ENCODE data around the gene BCAP31. TPM values are rescaled to one million over a fixed set of nuclear protein-coding genes. Genes with fewer than 3 reads are reported as not detected.

The BCAP31 gene
- total RNA-seq, 1 donor from 2014 or later: 83.0 TPM

GRCh38 chrX:153768311-153769157, 44.3 kb upstream of the BCAP31 start:
- no peak overlapping the region for H3K9ac ChIP-seq (ENCODE audit: low read depth in 1 of 3, low read length in 3 of 3)
- no peaks in the 10 kb centered on the region for H3K36me3 ChIP-seq (ENCODE audit: control insufficient read depth in 3 of 3, insufficient read depth in 3 of 3, low read length in 3 of 3)
- H3K9me3 ChIP-seq (ENCODE audit: control insufficient read depth in 3 of 3, low read length in 3 of 3): no peaks in the 10 kb centered on the region

GRCh38 chrX:153767674-153768055, 43.5 kb upstream of the BCAP31 start:
- Histone ChIP-seq H3K27ac (ENCODE audit: low read depth, low read length) (no peak overlapping the region), H3K9ac (ENCODE audit: low read depth in 1 of 3, low read length in 3 of 3) (no peak overlapping the region)

More at GRCh38 chrX:153768311-153769157, 44.3 kb upstream of the BCAP31 start:
- Histone ChIP-seq H3K27me3 (ENCODE audit: control insufficient read depth in 3 of 3, insufficient read depth in 3 of 3, low read length in 3 of 3) (peaks cover 0 to 4% (median 0%) of the 10 kb centered on the region in 3 donors), H3K4me1 (ENCODE audit: control insufficient read depth in 3 of 3, insufficient read depth in 3 of 3, low read length in 3 of 3) (peaks cover 9 to 23% (median 16%) of the 10 kb centered on the region in 3 donors), H3K4me3 (ENCODE audit: low read length in 3 of 3) (no peak overlapping the region), H3K27ac (ENCODE audit: low read depth, low read length) (no peak overlapping the region)

GRCh38 chrX:153766871-153767673, 42.9 kb upstream of the BCAP31 start:
- H3K9me3 ChIP-seq (ENCODE audit: control insufficient read depth in 3 of 3, low read length in 3 of 3): no peaks in the 10 kb centered on the region
- H3K27ac ChIP-seq (ENCODE audit: low read depth, low read length): peak overlapping the region; percentile 13
- no peak overlapping the region for H3K9ac ChIP-seq (ENCODE audit: low read depth in 1 of 3, low read length in 3 of 3)
- peaks cover 0 to 4% (median 0%) of the 10 kb centered on the region in 3 donors for H3K27me3 ChIP-seq (ENCODE audit: control insufficient read depth in 3 of 3, insufficient read depth in 3 of 3, low read length in 3 of 3)
- H3K36me3 ChIP-seq (ENCODE audit: control insufficient read depth in 3 of 3, insufficient read depth in 3 of 3, low read length in 3 of 3): no peaks in the 10 kb centered on the region
- no peak overlapping the region for H3K4me3 ChIP-seq (ENCODE audit: low read length in 3 of 3)
- H3K4me1 ChIP-seq (ENCODE audit: control insufficient read depth in 3 of 3, insufficient read depth in 3 of 3, low read length in 3 of 3): peaks cover 9 to 23% (median 16%) of the 10 kb centered on the region in 3 donors

More at GRCh38 chrX:153767674-153768055, 43.5 kb upstream of the BCAP31 start:
- H3K27me3 ChIP-seq (ENCODE audit: control insufficient read depth in 3 of 3, insufficient read depth in 3 of 3, low read length in 3 of 3): peaks cover 0 to 4% (median 0%) of the 10 kb centered on the region in 3 donors
- H3K9me3 ChIP-seq (ENCODE audit: control insufficient read depth in 3 of 3, low read length in 3 of 3): no peaks in the 10 kb centered on the region
- H3K36me3 ChIP-seq (ENCODE audit: control insufficient read depth in 3 of 3, insufficient read depth in 3 of 3, low read length in 3 of 3): no peaks in the 10 kb centered on the region
- no peak overlapping the region for H3K4me3 ChIP-seq (ENCODE audit: low read length in 3 of 3)
- H3K4me1 ChIP-seq (ENCODE audit: control insufficient read depth in 3 of 3, insufficient read depth in 3 of 3, low read length in 3 of 3): peaks cover 9 to 23% (median 16%) of the 10 kb centered on the region in 3 donors

- Histone ChIP-seq H3K36me3 (ENCODE audit: control insufficient read depth in 3 of 3, insufficient read depth in 3 of 3, low read length in 3 of 3) (no peaks in the 10 kb centered on the region), H3K9me3 (ENCODE audit: control insufficient read depth in 3 of 3, low read length in 3 of 3) (no peaks in the 10 kb centered on the region), H3K27ac (ENCODE audit: low read depth, low read length) (peak overlapping the region; percentile 13), H3K4me3 (ENCODE audit: low read length in 3 of 3) (no peak overlapping the region), H3K27me3 (ENCODE audit: control insufficient read depth in 3 of 3, insufficient read depth in 3 of 3, low read length in 3 of 3) (peaks cover 0 to 4% (median 0%) of the 10 kb centered on the region in 3 donors), H3K4me1 (ENCODE audit: control insufficient read depth in 3 of 3, insufficient read depth in 3 of 3, low read length in 3 of 3) (peaks cover 9 to 23% (median 16%) of the 10 kb centered on the region in 3 donors), H3K9ac (ENCODE audit: low read depth in 1 of 3, low read length in 3 of 3) (no peak overlapping the region)
These were observed 42.1 kb upstream of the BCAP31 start for GRCh38 chrX:153766098-153766817.

GRCh38 chrX:153765138-153766079, 41.2 kb upstream of the BCAP31 start:
- H3K36me3 ChIP-seq (ENCODE audit: control insufficient read depth in 3 of 3, insufficient read depth in 3 of 3, low read length in 3 of 3): no peaks in the 10 kb centered on the region
- peaks cover 9 to 23% (median 16%) of the 10 kb centered on the region in 3 donors for H3K4me1 ChIP-seq (ENCODE audit: control insufficient read depth in 3 of 3, insufficient read depth in 3 of 3, low read length in 3 of 3)
- H3K27ac ChIP-seq (ENCODE audit: low read depth, low read length): no peak overlapping the region
- H3K9ac ChIP-seq (ENCODE audit: low read depth in 1 of 3, low read length in 3 of 3): no peak overlapping the region
- no peak overlapping the region for H3K4me3 ChIP-seq (ENCODE audit: low read length in 3 of 3)
- H3K27me3 ChIP-seq (ENCODE audit: control insufficient read depth in 3 of 3, insufficient read depth in 3 of 3, low read length in 3 of 3): no peaks in the 10 kb centered on the region
- H3K9me3 ChIP-seq (ENCODE audit: control insufficient read depth in 3 of 3, low read length in 3 of 3): no peaks in the 10 kb centered on the region

- no peaks in the 10 kb centered on the region for H3K9me3 ChIP-seq (ENCODE audit: control insufficient read depth in 3 of 3, low read length in 3 of 3)
- peaks cover 9 to 23% (median 16%) of the 10 kb centered on the region in 3 donors for H3K4me1 ChIP-seq (ENCODE audit: control insufficient read depth in 3 of 3, insufficient read depth in 3 of 3, low read length in 3 of 3)
- no peak overlapping the region for H3K27ac ChIP-seq (ENCODE audit: low read depth, low read length)
- H3K4me3 ChIP-seq (ENCODE audit: low read length in 3 of 3): no peak overlapping the region
- H3K36me3 ChIP-seq (ENCODE audit: control insufficient read depth in 3 of 3, insufficient read depth in 3 of 3, low read length in 3 of 3): no peaks in the 10 kb centered on the region
- H3K27me3 ChIP-seq (ENCODE audit: control insufficient read depth in 3 of 3, insufficient read depth in 3 of 3, low read length in 3 of 3): no peaks in the 10 kb centered on the region
- no peak overlapping the region for H3K9ac ChIP-seq (ENCODE audit: low read depth in 1 of 3, low read length in 3 of 3)
These were observed 40.6 kb upstream of the BCAP31 start for GRCh38 chrX:153764786-153765137.

- H3K27ac ChIP-seq (ENCODE audit: low read depth, low read length): no peak within 1 kb of the TSS
- H3K36me3 ChIP-seq (ENCODE audit: control insufficient read depth in 3 of 3, insufficient read depth in 3 of 3, low read length in 3 of 3): no peaks in the 10 kb centered on the region
- peaks cover 9 to 23% (median 16%) of the 10 kb centered on the region in 3 donors for H3K4me1 ChIP-seq (ENCODE audit: control insufficient read depth in 3 of 3, insufficient read depth in 3 of 3, low read length in 3 of 3)
- H3K4me3 ChIP-seq (ENCODE audit: low read length in 3 of 3): peak within 1 kb of the TSS in 1 of 3 donors; percentile 22
- no peaks in the 10 kb centered on the region for H3K27me3 ChIP-seq (ENCODE audit: control insufficient read depth in 3 of 3, insufficient read depth in 3 of 3, low read length in 3 of 3)
- H3K9me3 ChIP-seq (ENCODE audit: control insufficient read depth in 3 of 3, low read length in 3 of 3): no peaks in the 10 kb centered on the region
- no peak within 1 kb of the TSS for H3K9ac ChIP-seq (ENCODE audit: low read depth in 1 of 3, low read length in 3 of 3)
These were observed 40.0 kb upstream of the BCAP31 start, which contains the start of gene PLXNB3 for GRCh38 chrX:153763989-153764755. TSS of gene PLXNB3 (plus strand) at chrX:153764249. CDS start at chrX:153765536, 1,287 bp downstream.

- Histone ChIP-seq H3K9ac (ENCODE audit: low read depth in 1 of 3, low read length in 3 of 3) (no peak overlapping the region), H3K9me3 (ENCODE audit: control insufficient read depth in 3 of 3, low read length in 3 of 3) (no peaks in the 10 kb centered on the region), H3K4me1 (ENCODE audit: control insufficient read depth in 3 of 3, insufficient read depth in 3 of 3, low read length in 3 of 3) (peaks cover 9 to 23% (median 16%) of the 10 kb centered on the region in 3 donors), H3K27me3 (ENCODE audit: control insufficient read depth in 3 of 3, insufficient read depth in 3 of 3, low read length in 3 of 3) (no peaks in the 10 kb centered on the region), H3K36me3 (ENCODE audit: control insufficient read depth in 3 of 3, insufficient read depth in 3 of 3, low read length in 3 of 3) (no peaks in the 10 kb centered on the region), H3K27ac (ENCODE audit: low read depth, low read length) (no peak overlapping the region), H3K4me3 (ENCODE audit: low read length in 3 of 3) (no peak overlapping the region)
These were observed 39.2 kb upstream of the BCAP31 start for GRCh38 chrX:153763298-153763932.

All from skeletal muscle tissue (tissue), 4 donors.